OCI-LY3 (cell line): ENCODE data around the gene CAMK2G.

ENCODE experiments used
- H2AFZ ChIP-seq: fragments of 200-600, 300-600 bp; shearing (Covaris generic); 2 replicates; pipeline ENCODE4 v1.6.0; 2014; ENCODE audit warnings: antibody characterized with exemption, low read depth, low read length
- H3K27ac ChIP-seq: fragments of 200-600, 300-600 bp; sonication (generic); 2 replicates; pipeline ENCODE4 v1.5.1; 2014; ENCODE audit warnings: mild to moderate bottlenecking, low read length, moderate library complexity, mixed read lengths
- H3K27me3 ChIP-seq: fragments of 200-600, 300-600 bp; sonication (generic); 2 replicates; pipeline ENCODE4 v1.6.1; 2014; ENCODE audit warnings: low read depth, low read length, mixed read lengths
- H3K36me3 ChIP-seq: fragments of 200-600, 300-600 bp; sonication (generic); replicated peaks from 2 replicates; pipeline ENCODE3; 2014; ENCODE audit warnings: low read depth, low read length, mixed read lengths
- H3K4me1 ChIP-seq: fragments of 300-600, 200-600 bp; sonication (generic); 2 replicates; pipeline ENCODE4 v1.6.1; 2014; ENCODE audit warnings: low read length, mixed read lengths
- H3K4me2 ChIP-seq: fragments of 200-600, 300-600 bp; sonication (generic); 2 replicates; pipeline ENCODE4 v1.6.1; 2014; ENCODE audit warnings: low read length, mixed read lengths
- H3K4me3 ChIP-seq: fragments of 300-600, 200-600 bp; sonication (generic); 2 replicates; pipeline ENCODE4 v1.5.1; 2014; ENCODE audit warnings: antibody characterized with exemption, mild to moderate bottlenecking, low read length, moderate library complexity
- H3K79me2 ChIP-seq: fragments of 300-600, 200-600 bp; shearing (Covaris generic); 2 replicates; pipeline ENCODE4 v1.6.1; 2014; ENCODE audit warnings: mild to moderate bottlenecking, low read length, mixed read lengths
- H3K9ac ChIP-seq: fragments of 300-600, 200-600 bp; shearing (Covaris generic); 2 replicates; pipeline ENCODE4 v1.6.0; 2014; ENCODE audit warnings: mild to moderate bottlenecking, low read length, moderate library complexity
- H3K9me3 ChIP-seq: fragments of 200-600, 300-600 bp; shearing (Covaris generic); 2 replicates; pipeline ENCODE4 v1.6.1; 2014; ENCODE audit warnings: low read length, mixed read lengths; ENCODE audit not compliant: insufficient read depth
- H4K20me1 ChIP-seq: fragments of 200-600, 300-600 bp; sonication (generic); 2 replicates; pipeline ENCODE4 v1.6.1; 2016; ENCODE audit warnings: low read length, mixed read lengths; ENCODE audit not compliant: insufficient read depth
- EZH2phosphoT487 ChIP-seq: fragments of 200-600 bp; shearing (Covaris generic); IDR thresholded peaks from 2 replicates; pipeline ENCODE4 v1.6.1; 2018; ENCODE audit warnings: antibody characterized with exemption, mixed run types, low read depth
- TF ChIP-seq, protein P1 (sequence below): fragments of 200-600, 300-600 bp; sonication (generic); IDR thresholded peaks from 2 replicates; pipeline ENCODE4 v1.5.1; 2014; ENCODE audit warnings: antibody characterized with exemption, low read length, low read depth

The CAMK2G gene

DNA sequence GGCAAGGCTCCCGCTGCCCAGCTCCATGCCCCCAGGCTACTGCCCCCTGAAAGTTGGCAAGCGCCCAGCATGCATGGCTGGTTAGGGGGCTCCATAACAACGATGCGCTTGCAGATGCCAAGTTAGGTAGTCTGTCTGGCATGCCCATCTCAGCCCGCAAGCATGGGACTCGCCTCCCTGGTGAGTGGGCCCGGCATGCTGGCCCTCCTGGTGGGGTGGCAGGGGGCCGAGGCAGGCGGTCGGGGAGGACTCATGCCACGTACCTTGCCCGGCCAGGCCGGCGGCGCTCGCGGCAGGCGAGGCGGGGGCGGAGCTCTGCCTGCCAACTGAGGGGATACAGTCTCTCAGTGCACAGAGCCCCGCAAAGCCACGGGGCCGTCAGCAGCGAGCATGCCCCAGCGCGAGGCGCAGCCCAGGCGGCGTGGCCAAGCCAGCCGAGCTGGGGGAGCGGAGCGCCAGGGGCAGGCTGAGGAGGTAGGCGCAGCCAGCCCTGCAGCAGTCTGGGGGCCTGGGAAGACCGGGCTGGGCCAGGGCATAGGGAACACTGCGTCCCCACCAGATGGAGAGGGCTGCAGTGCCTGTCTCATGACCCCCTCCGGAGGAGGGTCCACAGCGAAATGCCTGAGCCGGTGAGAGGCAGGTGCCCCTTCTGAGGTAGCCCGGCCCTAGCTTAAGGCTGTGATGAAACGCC, 34.9 kb downstream of the CAMK2G start:
- TF ChIP-seq, protein P1, sequence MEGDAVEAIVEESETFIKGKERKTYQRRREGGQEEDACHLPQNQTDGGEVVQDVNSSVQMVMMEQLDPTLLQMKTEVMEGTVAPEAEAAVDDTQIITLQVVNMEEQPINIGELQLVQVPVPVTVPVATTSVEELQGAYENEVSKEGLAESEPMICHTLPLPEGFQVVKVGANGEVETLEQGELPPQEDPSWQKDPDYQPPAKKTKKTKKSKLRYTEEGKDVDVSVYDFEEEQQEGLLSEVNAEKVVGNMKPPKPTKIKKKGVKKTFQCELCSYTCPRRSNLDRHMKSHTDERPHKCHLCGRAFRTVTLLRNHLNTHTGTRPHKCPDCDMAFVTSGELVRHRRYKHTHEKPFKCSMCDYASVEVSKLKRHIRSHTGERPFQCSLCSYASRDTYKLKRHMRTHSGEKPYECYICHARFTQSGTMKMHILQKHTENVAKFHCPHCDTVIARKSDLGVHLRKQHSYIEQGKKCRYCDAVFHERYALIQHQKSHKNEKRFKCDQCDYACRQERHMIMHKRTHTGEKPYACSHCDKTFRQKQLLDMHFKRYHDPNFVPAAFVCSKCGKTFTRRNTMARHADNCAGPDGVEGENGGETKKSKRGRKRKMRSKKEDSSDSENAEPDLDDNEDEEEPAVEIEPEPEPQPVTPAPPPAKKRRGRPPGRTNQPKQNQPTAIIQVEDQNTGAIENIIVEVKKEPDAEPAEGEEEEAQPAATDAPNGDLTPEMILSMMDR: no peak
- TF ChIP-seq EZH2phosphoT487: no peak
- Histone ChIP-seq H3K27ac (no peak overlapping the region), H3K4me1 (no peaks in the 10 kb centered on the region), H3K79me2 (no peaks in the 10 kb centered on the region), H3K27me3 (no peaks in the 10 kb centered on the region), H4K20me1 (no peaks in the 10 kb centered on the region), H3K9ac (no peak overlapping the region), H3K36me3 (no peaks in the 10 kb centered on the region), H3K4me2 (no peak overlapping the region), H2AFZ (no peak overlapping the region), H3K4me3 (no peak overlapping the region), H3K9me3 (no peaks in the 10 kb centered on the region)

DNA sequence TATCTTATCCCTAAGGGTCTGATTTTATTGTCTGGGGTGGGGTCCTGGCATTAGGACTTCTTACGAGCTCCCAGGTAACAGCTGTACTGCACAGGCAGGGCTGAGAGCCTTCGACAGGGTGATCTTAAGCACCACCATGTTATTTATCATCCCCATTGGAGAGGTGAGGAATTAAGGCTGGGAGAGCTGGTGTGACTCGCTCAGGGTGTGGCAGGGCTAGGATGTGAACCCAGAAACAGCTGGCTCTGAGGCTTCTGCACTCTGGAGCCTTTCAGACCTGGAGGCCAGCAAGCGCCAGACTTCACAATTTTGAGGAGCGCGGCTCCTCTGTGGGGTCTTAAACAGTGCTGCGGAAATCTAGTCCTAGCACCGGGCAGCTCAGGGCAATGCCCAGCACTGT, 35.5 kb downstream of the CAMK2G start:
- no peaks in the 10 kb centered on the region for H3K36me3 ChIP-seq
- no peaks in the 10 kb centered on the region for H3K4me1 ChIP-seq

DNA sequence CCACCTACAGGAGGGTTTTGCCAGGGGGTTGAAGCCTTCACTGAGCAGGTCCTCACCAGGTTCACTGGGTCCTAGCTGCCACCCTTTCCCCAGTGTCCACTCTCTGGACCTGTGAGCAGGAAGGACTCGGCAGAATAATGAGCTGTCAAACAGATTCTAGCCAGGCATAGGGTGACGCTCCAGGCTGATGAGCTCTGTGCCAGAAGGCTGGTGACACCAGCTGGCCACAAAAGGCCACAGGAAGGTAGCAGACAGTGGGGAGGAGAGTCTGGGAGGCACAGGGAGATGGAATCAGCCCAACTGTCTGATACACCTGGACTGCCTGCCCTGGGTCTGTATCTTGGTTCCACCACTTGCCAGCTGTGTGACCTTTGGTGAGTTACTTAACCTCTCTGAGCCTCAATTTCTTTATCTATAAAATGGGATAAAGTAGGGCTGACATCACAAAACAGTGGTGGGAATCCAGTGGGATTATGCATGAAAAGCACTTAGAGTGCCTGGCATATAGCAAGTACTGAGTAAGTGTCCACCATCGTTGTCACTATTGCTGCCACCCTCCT, 36.3 kb downstream of the CAMK2G start:
- no peaks in the 10 kb centered on the region for H3K9me3 ChIP-seq
- H3K4me1 ChIP-seq: no peaks in the 10 kb centered on the region
- H2AFZ ChIP-seq: no peak overlapping the region
- H3K27me3 ChIP-seq: no peaks in the 10 kb centered on the region
- no peak overlapping the region for H3K27ac ChIP-seq
- no peak overlapping the region for H3K4me3 ChIP-seq
- H3K4me2 ChIP-seq: no peak overlapping the region
- TF ChIP-seq, protein P1: no peak
- no peak for TF ChIP-seq EZH2phosphoT487
- no peaks in the 10 kb centered on the region for H4K20me1 ChIP-seq
- no peak overlapping the region for H3K9ac ChIP-seq
- H3K36me3 ChIP-seq: no peaks in the 10 kb centered on the region
- H3K79me2 ChIP-seq: no peaks in the 10 kb centered on the region

More for the DNA sequence above, 35.5 kb downstream of the CAMK2G start:
- Histone ChIP-seq H4K20me1 (no peaks in the 10 kb centered on the region), H3K27ac (no peak overlapping the region), H3K4me3 (no peak overlapping the region), H3K9me3 (no peaks in the 10 kb centered on the region), H2AFZ (no peak overlapping the region), H3K27me3 (no peaks in the 10 kb centered on the region), H3K4me2 (no peak overlapping the region), H3K79me2 (no peaks in the 10 kb centered on the region), H3K9ac (no peak overlapping the region)
- no peak for TF ChIP-seq EZH2phosphoT487
- TF ChIP-seq, protein P1: no peak

DNA sequence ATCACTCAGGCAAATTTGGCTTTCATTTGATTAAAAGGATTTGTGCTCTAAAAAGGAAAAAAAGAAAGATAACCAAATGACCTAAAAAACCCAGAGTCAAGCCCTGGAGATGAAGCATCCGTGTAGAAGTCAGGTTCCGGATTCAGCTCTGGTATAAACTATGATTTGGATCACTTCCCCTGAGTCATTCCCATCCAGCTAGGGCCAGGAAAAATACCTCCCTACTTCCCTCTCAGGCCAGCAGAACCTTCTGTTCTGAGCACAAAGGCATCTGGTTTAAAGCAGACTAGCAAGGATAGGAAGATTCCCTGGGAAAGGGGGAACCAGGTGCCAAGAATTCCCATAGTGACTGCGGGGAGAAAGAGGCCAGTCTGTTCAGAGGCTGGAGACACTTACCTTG, 37.3 kb downstream of the CAMK2G start:
- no peaks in the 10 kb centered on the region for H3K27me3 ChIP-seq
- H3K36me3 ChIP-seq: no peaks in the 10 kb centered on the region
- no peaks in the 10 kb centered on the region for H3K79me2 ChIP-seq
- no peak overlapping the region for H3K4me3 ChIP-seq
- H2AFZ ChIP-seq: no peak overlapping the region
- TF ChIP-seq EZH2phosphoT487: no peak
- TF ChIP-seq, protein P1: no peak
- H4K20me1 ChIP-seq: no peaks in the 10 kb centered on the region
- H3K4me2 ChIP-seq: no peak overlapping the region
- no peaks in the 10 kb centered on the region for H3K4me1 ChIP-seq
- no peak overlapping the region for H3K9ac ChIP-seq
- no peaks in the 10 kb centered on the region for H3K9me3 ChIP-seq
- H3K27ac ChIP-seq: no peak overlapping the region
